Suprapubic skin (tissue), 4 donors: ENCODE measurements around the gene S100PBP.

ENCODE experiments used
- POLR2A ChIP-seq, 2 donors: fragments of 450-650 bp; IDR thresholded peaks; one replicate each; pipeline ENCODE4 v1.6.1; 2017; ENCODE audit warnings: antibody characterized with exemption in 2 of 2, mild to moderate bottlenecking in 2 of 2, moderate library complexity in 2 of 2
- POLR2AphosphoS5 ChIP-seq, 3 donors: sonication (generic); formaldehyde crosslinking; IDR thresholded peaks; one replicate each; pipeline ENCODE4 v1.6.1; 2017; ENCODE audit warnings: antibody characterized with exemption in 3 of 3
- TF ChIP-seq, protein P1 (sequence below), 2 donors: fragments of 200-600 bp in 1 of 2; fragments of 450-650 bp in 1 of 2; sonication (generic) in 1 of 2; IDR thresholded peaks; one replicate each; pipeline ENCODE4 v1.5.1; 2016 to 2019; ENCODE audit warnings: antibody characterized with exemption in 2 of 2, mild to moderate bottlenecking in 1 of 2, moderate library complexity in 1 of 2

DNA sequence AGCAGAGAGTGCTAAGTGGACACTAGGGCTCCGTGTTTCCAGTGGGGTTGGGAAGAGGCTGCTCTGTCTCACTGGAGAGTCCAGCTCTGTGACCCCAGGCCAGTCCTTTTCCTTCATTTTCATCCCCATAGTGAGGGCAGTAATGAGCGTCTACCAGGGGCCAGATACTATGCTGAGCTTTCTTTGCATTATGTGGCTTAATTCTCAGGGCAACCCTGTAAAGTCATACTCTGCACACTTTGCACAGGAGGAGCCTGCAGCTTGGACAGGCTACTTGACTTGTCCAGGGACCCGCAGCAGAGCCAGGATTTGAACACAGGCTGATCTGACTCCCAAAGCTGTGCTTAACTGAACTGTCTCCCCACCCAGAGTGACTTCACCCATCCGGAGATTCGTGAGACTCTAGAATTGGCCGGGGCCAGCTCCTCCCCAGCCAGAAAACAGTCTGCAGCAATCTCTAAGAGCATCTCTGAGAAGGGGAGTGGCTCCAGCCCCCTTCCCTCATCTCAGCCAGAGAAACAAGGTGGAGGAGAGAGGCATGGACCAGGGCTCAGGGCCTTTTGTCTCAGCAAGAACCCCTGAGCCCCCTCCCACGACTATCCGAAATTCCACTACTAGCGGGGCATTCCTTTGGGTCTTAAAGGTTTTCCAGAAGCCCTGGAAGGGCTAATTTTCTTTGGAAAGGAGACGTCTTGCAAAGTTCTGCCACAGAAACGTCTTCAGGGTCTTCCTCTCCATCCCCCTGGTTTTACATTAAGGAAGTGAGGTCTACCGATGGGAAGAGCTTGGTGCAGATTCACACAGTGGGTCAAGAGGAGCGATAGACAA lies 54.1 kb downstream of the S100PBP start:
- TF ChIP-seq POLR2A (IDR thresholded peaks at IDR 0.05) (no peak), POLR2AphosphoS5 (IDR thresholded peaks at IDR 0.05) (no peak)
- TF ChIP-seq, protein P1, sequence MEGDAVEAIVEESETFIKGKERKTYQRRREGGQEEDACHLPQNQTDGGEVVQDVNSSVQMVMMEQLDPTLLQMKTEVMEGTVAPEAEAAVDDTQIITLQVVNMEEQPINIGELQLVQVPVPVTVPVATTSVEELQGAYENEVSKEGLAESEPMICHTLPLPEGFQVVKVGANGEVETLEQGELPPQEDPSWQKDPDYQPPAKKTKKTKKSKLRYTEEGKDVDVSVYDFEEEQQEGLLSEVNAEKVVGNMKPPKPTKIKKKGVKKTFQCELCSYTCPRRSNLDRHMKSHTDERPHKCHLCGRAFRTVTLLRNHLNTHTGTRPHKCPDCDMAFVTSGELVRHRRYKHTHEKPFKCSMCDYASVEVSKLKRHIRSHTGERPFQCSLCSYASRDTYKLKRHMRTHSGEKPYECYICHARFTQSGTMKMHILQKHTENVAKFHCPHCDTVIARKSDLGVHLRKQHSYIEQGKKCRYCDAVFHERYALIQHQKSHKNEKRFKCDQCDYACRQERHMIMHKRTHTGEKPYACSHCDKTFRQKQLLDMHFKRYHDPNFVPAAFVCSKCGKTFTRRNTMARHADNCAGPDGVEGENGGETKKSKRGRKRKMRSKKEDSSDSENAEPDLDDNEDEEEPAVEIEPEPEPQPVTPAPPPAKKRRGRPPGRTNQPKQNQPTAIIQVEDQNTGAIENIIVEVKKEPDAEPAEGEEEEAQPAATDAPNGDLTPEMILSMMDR (IDR thresholded peaks at IDR 0.05) = no peak
